K562 (cell line): ENCODE results near the gene GNB5. TPM values are rescaled to one million over a fixed set of nuclear protein-coding genes. Genes with fewer than 3 reads are reported as not detected.

Source experiments
- ATAC-seq: fragments of 200-7000 bp; cut with Tn5 transposase; 3 replicates; pipeline ENCODE4 v1.9.1; 2020; ENCODE audit warnings: moderate library complexity
- BruUV-seq: library from RNA; stranded (reverse); fragments of 400-500 nt; replicated peaks from 2 replicates; lab custom pipeline; 2021; lab: Mats Ljungman, UMichigan
- CTCF ChIA-PET: fragments of 300-600 bp; formaldehyde crosslinking; extraction: SDS; loops from one replicate; lab custom pipeline; 2021; ENCODE audit warnings: low intra/inter-chr PET ratio; lab: Yijun Ruan, JAX
- POLR2A ChIA-PET: fragments of 300-600, 350-650 bp; sonication (Branson Sonifier 250); formaldehyde crosslinking; extraction: SDS; loops from one replicate; lab custom pipeline; 2021; ENCODE audit warnings: antibody characterized with exemption, inconsistent platforms; lab: Yijun Ruan, JAX
- DNase-seq, 4 experiments: peaks; one replicate each; pipeline versions ENCODE4 v3.0.0 to v3.0.0-alpha.2; 2011 to 2018; ENCODE audit warnings: low spot score in 3 of 4, mixed read lengths in 3 of 4; ENCODE audit errors: extremely low read depth in 1 of 4
- FAIRE-seq: peaks from 2 replicates; lab custom pipeline; 2011; peaks lifted over from hg19 to GRCh38; lab: Jason Lieb, UNC
- H2AFZ ChIP-seq: 2 replicates; pipeline ENCODE4 v1.6.0; 2011; ENCODE audit warnings: low read depth, low read length, control low read depth, inconsistent platforms
- H3K27ac ChIP-seq: fragments of 200-600 bp; 3 replicates; pipeline ENCODE4 v1.8.0; 2011; ENCODE audit warnings: low read depth, mild to moderate bottlenecking, control low read depth, inconsistent platforms, low read length, moderate library complexity, mixed read lengths; ENCODE audit errors: extremely low read depth
- H3K27me3 ChIP-seq, 2 experiments: fragments of 300-600 bp in 1 of 2; 2 replicates in 1 of 2; 3 replicates in 1 of 2; pipeline versions ENCODE4 v1.6.0 to v1.8.0; 2011; ENCODE audit warnings: inconsistent platforms in 2 of 2, low read length in 2 of 2, mild to moderate bottlenecking in 1 of 2, mixed read lengths in 1 of 2, moderate library complexity in 1 of 2; ENCODE audit not compliant: control insufficient read depth in 2 of 2, insufficient read depth in 2 of 2
- H3K36me3 ChIP-seq: fragments of 300-600 bp; 3 replicates; pipeline ENCODE4 v1.8.0; 2011; ENCODE audit warnings: mild to moderate bottlenecking, low read length, inconsistent platforms; ENCODE audit not compliant: control insufficient read depth, insufficient read depth
- H3K4me1 ChIP-seq, 2 experiments: fragments of 200-600 bp in 1 of 2; replicated peaks in 1 of 2; 2 replicates in 1 of 2; 3 replicates in 1 of 2; pipeline versions ENCODE4 v1.5.1 to v1.8.0; 2011; ENCODE audit warnings: inconsistent platforms in 2 of 2, low read length in 2 of 2, mild to moderate bottlenecking in 1 of 2, mixed read lengths in 1 of 2, moderate library complexity in 1 of 2; ENCODE audit not compliant: control insufficient read depth in 2 of 2, insufficient read depth in 2 of 2
- H3K4me2 ChIP-seq: 2 replicates; pipeline ENCODE4 v1.6.1; 2011; ENCODE audit warnings: low read length, control low read depth, inconsistent platforms, mixed read lengths; ENCODE audit not compliant: insufficient read depth
- H3K4me3 ChIP-seq: fragments of 200-600 bp; sonication (generic), shearing (Covaris generic); 2 replicates; pipeline ENCODE4 v1.5.1; 2016; ENCODE audit warnings: control low read depth, inconsistent platforms
- H3K79me2 ChIP-seq: fragments of 200-600 bp; 3 replicates; pipeline ENCODE4 v1.8.0; 2011; ENCODE audit warnings: low read length, inconsistent platforms; ENCODE audit not compliant: control insufficient read depth, insufficient read depth
- H3K9ac ChIP-seq, 2 experiments: 2 replicates each; pipeline versions ENCODE4 v1.6.0 to v1.6.1; 2011; ENCODE audit warnings: low read depth in 2 of 2, low read length in 2 of 2, control low read depth in 1 of 2, inconsistent platforms in 1 of 2, mild to moderate bottlenecking in 1 of 2, mixed read lengths in 1 of 2; ENCODE audit not compliant: insufficient read depth in 1 of 2
- H3K9me1 ChIP-seq: one replicate; pipeline ENCODE4 v1.6.0; 2011; ENCODE audit warnings: inconsistent platforms, mild to moderate bottlenecking, low read length, moderate library complexity; ENCODE audit not compliant: control insufficient read depth, insufficient read depth
- H3K9me3 ChIP-seq: replicated peaks from 2 replicates; pipeline ENCODE4 v1.5.1; 2011; ENCODE audit warnings: low read depth, low read length, inconsistent platforms; ENCODE audit not compliant: control insufficient read depth, insufficient read depth
- H4K20me1 ChIP-seq: replicated peaks from 2 replicates; pipeline ENCODE4 v1.6.1; 2011; ENCODE audit warnings: low read length, inconsistent platforms, mixed read lengths; ENCODE audit not compliant: control insufficient read depth, insufficient read depth
- EP400 ChIP-seq: fragments of 450-650 bp; IDR thresholded peaks from 2 replicates; pipeline ENCODE4 v1.6.1; 2017; ENCODE audit warnings: antibody characterized with exemption, mild to moderate bottlenecking, moderate library complexity
- ESRRA ChIP-seq: fragments of 450-650 bp; IDR thresholded peaks from 2 replicates; pipeline ENCODE4 v1.6.1; 2014; ENCODE audit warnings: low read depth, mild to moderate bottlenecking, moderate library complexity, borderline replicate concordance
- HCFC1 ChIP-seq: IDR thresholded peaks from 2 replicates; pipeline ENCODE4 v1.6.1; 2012; ENCODE audit warnings: low read depth, low read length, improper control_type of control experiment
- LEF1 ChIP-seq: fragments of 450-650 bp; IDR thresholded peaks from 2 replicates; pipeline ENCODE4 v1.6.1; 2016; ENCODE audit warnings: mild to moderate bottlenecking
- MAFK ChIP-seq: IDR thresholded peaks from 2 replicates; pipeline ENCODE4 v1.6.1; 2011; ENCODE audit warnings: low read length, improper control_type of control experiment
- MCM3 ChIP-seq: fragments of 450-650 bp; IDR thresholded peaks from 2 replicates; pipeline ENCODE4 v1.6.1; 2016
- NR1H2 ChIP-seq: sonication (generic); formaldehyde crosslinking; IDR thresholded peaks from 2 replicates; pipeline ENCODE4 v1.4.0; 2020; ENCODE audit warnings: mild to moderate bottlenecking, missing genetic modification reagents
- PHB ChIP-seq: fragments of 250-450 bp; sonication (Bioruptor Pico); IDR thresholded peaks from 2 replicates; pipeline ENCODE4 v1.5.0; 2021
- ZNF143 ChIP-seq: sonication (generic); formaldehyde crosslinking; IDR thresholded peaks from 2 replicates; pipeline ENCODE4 v1.9.0; 2022; ENCODE audit warnings: mild to moderate bottlenecking, missing genetic modification reagents
- ZNF253 ChIP-seq: fragments of 250-450 bp; sonication (Bioruptor Pico); conservative IDR thresholded peaks from 2 replicates; pipeline ENCODE4 v1.6.1; 2021; ENCODE audit warnings: mild to moderate bottlenecking
- ZNF589 ChIP-seq: fragments of 200-800 bp; sonication (Bioruptor generic); IDR thresholded peaks from 2 replicates; pipeline ENCODE4 v1.6.1; 2016; ENCODE audit warnings: low read depth, missing genetic modification characterization, missing compliant biosample characterization
- ZNF609 ChIP-seq: sonication (generic); formaldehyde crosslinking; IDR thresholded peaks from 2 replicates; pipeline ENCODE4 v1.8.1; 2023; ENCODE audit warnings: missing genetic modification reagents, mild to moderate bottlenecking, borderline replicate concordance
- ZNF76 ChIP-seq: fragments of 250-450 bp; sonication (Bioruptor Pico); IDR thresholded peaks from 2 replicates; pipeline ENCODE4 v1.4.0; 2020; ENCODE audit warnings: mild to moderate bottlenecking, moderate library complexity, borderline replicate concordance
- WGBS: fragments of 100-300 bp; shearing (Covaris generic); methylation state at CpG from one replicate; pipeline ENCODE4 v1.1.6; 2016; ENCODE audit warnings: low coverage, mixed read lengths; ENCODE audit not compliant: insufficient coverage; ENCODE audit errors: missing lambda C conversion rate; 5-methylcytosine and 5-hydroxymethylcytosine counted together
- in situ Hi-C: fragments of 300-500 bp; cut with MboI; formaldehyde crosslinking; loops from 4 replicates; pipeline ENCODE4 v1.15.0; 2018; ENCODE audit warnings: inconsistent platforms, mixed read lengths
- intact Hi-C: fragments of 100-400 bp; cut with micrococcal nuclease; formaldehyde crosslinking; loops from 2 replicates; pipeline ENCODE4 v1.14.2; 2022
- polyA plus RNA-seq, 8 experiments: library from polyadenylated mRNA; depleted of rRNA in 4 of 8; stranded (reverse) in 5 of 8; unstranded in 3 of 8; fragments of >200 nt; fragmentation: Nextera tagmentation in 2 of 8; fragmentation: Illumina TruSeq in 1 of 8; extraction: Ambion mirVana in 2 of 8; extraction: Trizol in 1 of 8; gene quantifications; 2 replicates each; pipeline versions ENCODE4 v1.2.1 to v1.2.3, GENCODE V29; 2011 to 2014; ENCODE audit warnings: inconsistent platforms in 1 of 8, missing spikeins in 1 of 8
- total RNA-seq, 7 experiments: library from RNA; depleted of rRNA in 6 of 7; stranded (reverse); fragments of >200 nt in 6 of 7; fragmentation: Illumina TruSeq in 2 of 7; extraction: Trizol in 2 of 7; gene quantifications; 2 replicates each; pipeline versions ENCODE4 v1.2.1 to v1.2.3, GENCODE V29; 2011 to 2021; ENCODE audit warnings: low replicate concordance in 1 of 7
- TF ChIP-seq, protein P1 (sequence below): fragments of 450-650 bp; IDR thresholded peaks from 2 replicates; pipeline ENCODE4 v1.6.1; 2016; ENCODE audit warnings: missing biosample characterization, missing genetic modification characterization

The GNB5 gene
- total and polyA plus RNA-seq, 9 of the 15 experiments (the other 6 are each of a cell fraction or from before 2014, with no cell fraction given): 0.11 to 2.1 (median 0.77) TPM

- DNase-seq (no peak), FAIRE-seq (no peak), ATAC-seq (no peak)
- H2AFZ ChIP-seq: no peak overlapping the region
- ChIA-PET CTCF (no interaction called here), POLR2A (no interaction called here)
- 0 out of 5 replicates have a peak, but pooled peaks cover 0 to 2% of the 10 kb centered on the region in 2 experiments for H3K27me3 ChIP-seq
- no peak overlapping the region for H3K4me2 ChIP-seq
- no peak overlapping the region for H3K9ac ChIP-seq
- no peaks in the 10 kb centered on the region for H3K9me1 ChIP-seq
- no peaks in the 10 kb centered on the region for H4K20me1 ChIP-seq
- no peak overlapping the region for H3K4me3 ChIP-seq
- WGBS: 16% methylated on average over 6 of the region's 6 CpGs
- H3K9me3 ChIP-seq: no peaks in the 10 kb centered on the region
- no TSS peak for BruUV-seq
- H3K79me2 ChIP-seq: no peaks in the 10 kb centered on the region
- no peak overlapping the region for H3K27ac ChIP-seq
- H3K36me3 ChIP-seq: no peaks in the 10 kb centered on the region
- TF ChIP-seq ZNF609 (no peak), ZNF76 (CRISPR knock-in tag) (no peak), ZNF589 (CRISPR knock-in tag) (no peak), MAFK (no peak), LEF1 (no peak), HCFC1 (no peak), PHB (CRISPR knock-in tag) (no peak), NR1H2 (no peak), ZNF143 (CRISPR knock-in tag) (no peak), ZNF253 (no peak), ESRRA (no peak), MCM3 (no peak), EP400 (no peak)
- TF ChIP-seq, protein P1, sequence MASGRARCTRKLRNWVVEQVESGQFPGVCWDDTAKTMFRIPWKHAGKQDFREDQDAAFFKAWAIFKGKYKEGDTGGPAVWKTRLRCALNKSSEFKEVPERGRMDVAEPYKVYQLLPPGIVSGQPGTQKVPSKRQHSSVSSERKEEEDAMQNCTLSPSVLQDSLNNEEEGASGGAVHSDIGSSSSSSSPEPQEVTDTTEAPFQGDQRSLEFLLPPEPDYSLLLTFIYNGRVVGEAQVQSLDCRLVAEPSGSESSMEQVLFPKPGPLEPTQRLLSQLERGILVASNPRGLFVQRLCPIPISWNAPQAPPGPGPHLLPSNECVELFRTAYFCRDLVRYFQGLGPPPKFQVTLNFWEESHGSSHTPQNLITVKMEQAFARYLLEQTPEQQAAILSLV (tag): no peak
- H3K4me1 ChIP-seq: peaks cover 0 to 4% of the 10 kb centered on the region in 2 experiments; a peak in 1 of 5 replicates
- intact Hi-C loops: no loop called here
- in situ Hi-C loops: no loop called here
These were observed 84.6 kb downstream of the GNB5 start for GRCh38 chr15:52106641-52107040.
